H1 (cell line): Measurements from ENCODE around the gene GPM6B. TPM values are rescaled to one million over a fixed set of nuclear protein-coding genes. Genes with fewer than 3 reads are reported as not detected.

ENCODE experiments used
- ATF2 ChIP-seq: IDR thresholded peaks from 2 replicates; pipeline ENCODE4 v1.6.1; 2012; ENCODE audit warnings: low read length, inconsistent platforms
- BRCA1 ChIP-seq: IDR thresholded peaks from 2 replicates; pipeline ENCODE4 v1.6.1; 2012; ENCODE audit warnings: low read depth, low read length, improper control_type of control experiment
- CBX8 ChIP-seq: fragments of 300-800, 300-1000 bp; sonication (generic); IDR thresholded peaks from 2 replicates; pipeline ENCODE4 v1.7.1; 2016; ENCODE audit warnings: low read depth, low read length, borderline replicate concordance
- CHD7 ChIP-seq: fragments of 300-600 bp; sonication (generic); IDR thresholded peaks from 2 replicates; pipeline ENCODE4 v1.7.1; 2012; ENCODE audit warnings: low read length, moderate library complexity, mild to moderate bottlenecking, inconsistent platforms; ENCODE audit not compliant: insufficient replicate concordance
- FOSL1 ChIP-seq: IDR thresholded peaks from 2 replicates; pipeline ENCODE4 v1.6.1; 2011; ENCODE audit warnings: mild to moderate bottlenecking, low read depth, low read length, moderate library complexity; ENCODE audit not compliant: insufficient read depth
- HDAC6 ChIP-seq: IDR thresholded peaks from one replicate; pipeline ENCODE4 v1.7.1; 2012; ENCODE audit warnings: low read depth, mild to moderate bottlenecking, inconsistent platforms, low read length, moderate library complexity
- POU5F1 ChIP-seq: IDR thresholded peaks from 2 replicates; pipeline ENCODE4 v1.6.1; 2011; ENCODE audit warnings: low read depth, mild to moderate bottlenecking, low read length, moderate library complexity
- SIRT6 ChIP-seq: IDR thresholded peaks from one replicate; pipeline ENCODE4 v1.7.1; 2012; ENCODE audit warnings: low read length, inconsistent platforms
- SP2 ChIP-seq: IDR thresholded peaks from 2 replicates; pipeline ENCODE4 v1.6.1; 2012; ENCODE audit warnings: mild to moderate bottlenecking, low read length, inconsistent platforms
- ZNF274 ChIP-seq: IDR thresholded peaks from 2 replicates; pipeline ENCODE4 v1.7.0; 2012; ENCODE audit warnings: low read length, borderline replicate concordance; ENCODE audit errors: extremely low read depth
- polyA plus RNA-seq, 7 experiments: library from polyadenylated mRNA; depleted of rRNA in 3 of 7; stranded (reverse) in 5 of 7; unstranded in 2 of 7; fragments of >200 nt in 5 of 7; fragments of 200-250 nt in 2 of 7; gene quantifications; 1 replicate in 5 of 7; 2 replicates in 1 of 7; 4 replicates in 1 of 7; pipeline versions ENCODE4 v1.2.1 to v1.2.3, GENCODE V29; 2011 to 2013; ENCODE audit warnings: missing spikeins in 2 of 7, mixed read lengths in 2 of 7
- total RNA-seq: library from RNA; stranded (reverse); fragmentation: NEBNext Ultra II Directional; extraction: Animal tissue kit (Norgen Biotek cat#: 25700); gene quantifications from 2 replicates; pipeline ENCODE4 v1.2.1, GENCODE V29; 2021

The GPM6B gene
- total and polyA plus RNA-seq, 2 of the 8 experiments (the other 6 are each of a cell fraction or from before 2014, with no cell fraction given): 132 to 175 TPM

GRCh38 chrX:13793897-13794296 lies 23.0 kb downstream of the GPM6B start (continued):
- no peak for TF ChIP-seq CHD7
- TF ChIP-seq SP2: no peak
- TF ChIP-seq ATF2: no peak
- no peak for TF ChIP-seq POU5F1
- TF ChIP-seq SIRT6: no peak
- no peak for TF ChIP-seq FOSL1
- TF ChIP-seq HDAC6: no peak
- TF ChIP-seq ZNF274: no peak
- TF ChIP-seq CBX8: no peak
- TF ChIP-seq BRCA1: no peak
